GM19467 (cell line): ENCODE data around the gene PABPC1L.
"Not testable (repeated sequence)": the region's sequence is repeated elsewhere in the genome, so short reads cannot be mapped to it uniquely, and the experiment has no call there.

ENCODE experiments used
- ATAC-seq: cut with Tn5 transposase; IDR thresholded peaks from one replicate; pipeline ENCODE4 v1.9.1; 2021; ENCODE audit warnings: mild to moderate bottlenecking, moderate library complexity; ENCODE audit not compliant: unreplicated experiment

The PABPC1L gene

GRCh38 chr20:44909872-44910689 is at the start of gene PABPC1L:
Gene PABPC1L (plus strand): TSS chr20:44910060. CDS start chr20:44910144, 84 bp downstream.
- ATAC-seq, result peak; percentile 89

GRCh38 chr20:44861531-44862006 is 48.3 kb upstream of the PABPC1L start:
- ATAC-seq, result no peak

DNA sequence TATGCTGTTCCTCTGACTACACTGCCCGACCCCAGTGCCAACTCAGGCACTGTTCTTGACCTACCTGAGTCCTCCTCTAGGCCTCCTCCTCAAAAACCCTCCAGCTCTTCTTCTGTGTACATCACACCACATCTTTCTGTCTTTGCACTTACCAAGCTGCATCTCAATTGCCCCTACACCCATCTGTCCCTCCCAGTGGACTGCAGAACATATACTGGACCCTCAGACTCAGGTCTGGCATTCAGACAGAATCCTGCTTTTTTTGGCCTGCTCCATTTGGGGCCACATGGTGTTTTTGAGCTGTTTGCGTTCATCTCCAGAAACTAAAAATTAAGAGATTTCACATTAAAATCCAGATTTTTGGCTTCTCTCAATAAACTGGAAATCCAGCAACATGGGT is 47.6 kb upstream of the PABPC1L start:
- no peak for ATAC-seq

GRCh38 chr20:44863365-44864084 is 46.3 kb upstream of the PABPC1L start:
- not testable (repeated sequence) for ATAC-seq

DNA sequence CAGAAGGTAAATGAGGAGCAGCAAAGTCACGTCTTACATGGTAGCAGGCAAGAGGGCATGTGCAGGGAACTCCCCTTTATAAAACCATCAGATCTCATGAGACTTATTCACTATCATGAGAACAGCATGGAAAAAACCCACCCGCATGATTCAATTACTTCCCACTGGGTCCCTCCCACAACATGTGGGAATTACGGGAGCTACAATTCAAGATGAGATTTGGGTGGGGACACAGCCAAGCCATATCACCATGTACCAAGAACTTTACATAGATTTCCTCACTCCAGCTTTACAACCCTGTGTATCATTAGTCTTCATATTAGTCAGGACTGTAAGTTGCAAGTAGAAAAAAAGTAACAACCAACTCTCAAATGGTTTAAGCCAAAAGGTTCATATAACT is 45.4 kb upstream of the PABPC1L start:
- ATAC-seq, result not testable (repeated sequence)

DNA sequence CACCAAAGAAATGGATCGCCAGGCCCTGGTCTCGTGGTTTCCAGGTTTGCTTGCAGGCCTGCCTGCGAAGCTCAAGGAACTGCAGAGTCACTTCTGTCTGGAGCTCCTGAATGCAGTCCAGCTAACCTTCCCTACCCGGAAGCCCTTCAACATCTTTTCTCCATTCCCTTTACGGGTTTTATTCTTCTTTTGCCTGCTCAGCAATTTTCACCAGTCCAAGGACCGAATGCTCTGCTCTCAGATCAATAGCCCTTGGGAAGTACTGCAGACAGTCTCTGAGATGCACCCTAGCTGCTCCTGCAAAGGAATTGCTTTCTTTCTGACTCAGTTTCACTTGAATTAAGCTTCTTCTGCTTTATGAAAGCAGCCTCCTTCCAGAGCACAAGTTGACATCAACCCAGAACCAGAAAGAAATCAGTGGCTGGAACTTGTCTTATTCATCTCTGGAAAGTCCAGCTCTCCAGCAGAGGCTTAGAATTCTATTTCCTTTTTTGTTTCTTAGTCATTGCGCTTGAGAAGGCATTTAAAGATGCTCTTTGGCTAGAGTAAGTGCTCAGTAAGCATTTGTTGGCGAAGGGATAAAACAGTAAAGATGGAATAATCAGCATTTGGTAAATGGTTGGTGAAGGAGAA is 43.0 kb upstream of the PABPC1L start:
- no peak for ATAC-seq

DNA sequence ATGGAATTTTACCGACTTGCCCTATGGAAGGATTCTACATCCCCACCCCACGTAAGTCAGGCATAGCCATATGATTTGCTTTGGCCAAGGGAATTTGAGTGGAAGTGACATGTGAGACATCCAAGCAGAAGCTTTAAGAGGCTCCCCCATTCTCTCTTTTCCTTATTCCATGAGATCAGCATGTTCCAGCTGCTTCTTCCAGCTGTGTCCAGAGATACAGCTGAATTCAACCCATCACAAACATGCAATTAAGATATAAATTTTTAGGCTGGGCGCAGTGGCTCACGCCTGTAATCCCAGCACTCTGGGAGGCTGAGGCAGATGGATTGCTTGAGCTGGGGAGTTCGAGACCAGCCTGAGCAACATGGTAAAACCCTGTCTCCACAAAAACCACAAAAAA is 40.4 kb upstream of the PABPC1L start:
- no peak for ATAC-seq

GRCh38 chr20:44882360-44882759 is 27.5 kb upstream of the PABPC1L start:
- not testable (repeated sequence) for ATAC-seq

- no peak for ATAC-seq
Observed at GRCh38 chr20:44883214-44883902, 26.5 kb upstream of the PABPC1L start.

DNA sequence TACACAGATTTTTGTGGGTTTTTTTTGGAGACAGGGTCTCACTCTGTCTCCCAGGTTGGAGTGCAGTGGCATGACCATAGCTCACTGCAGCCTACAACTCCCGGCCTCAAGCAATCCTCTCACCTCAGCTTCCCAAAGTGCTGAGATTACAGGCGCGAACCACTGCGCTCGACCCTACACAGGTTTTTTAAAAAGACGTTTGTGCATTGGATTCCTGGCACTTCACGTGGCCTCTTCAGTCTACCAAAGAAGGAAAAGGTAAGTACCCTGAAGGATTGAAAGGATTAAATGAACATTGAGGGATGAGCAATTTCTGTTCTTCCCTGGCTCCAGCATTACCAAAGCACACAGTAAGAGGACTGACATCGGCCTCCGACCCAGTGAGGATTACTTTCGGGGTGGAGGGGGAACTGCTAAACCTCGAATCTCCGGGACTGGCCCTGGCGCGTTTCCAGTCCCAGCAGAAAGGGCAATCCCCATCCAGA is 24.9 kb upstream of the PABPC1L start:
- no peak for ATAC-seq

DNA sequence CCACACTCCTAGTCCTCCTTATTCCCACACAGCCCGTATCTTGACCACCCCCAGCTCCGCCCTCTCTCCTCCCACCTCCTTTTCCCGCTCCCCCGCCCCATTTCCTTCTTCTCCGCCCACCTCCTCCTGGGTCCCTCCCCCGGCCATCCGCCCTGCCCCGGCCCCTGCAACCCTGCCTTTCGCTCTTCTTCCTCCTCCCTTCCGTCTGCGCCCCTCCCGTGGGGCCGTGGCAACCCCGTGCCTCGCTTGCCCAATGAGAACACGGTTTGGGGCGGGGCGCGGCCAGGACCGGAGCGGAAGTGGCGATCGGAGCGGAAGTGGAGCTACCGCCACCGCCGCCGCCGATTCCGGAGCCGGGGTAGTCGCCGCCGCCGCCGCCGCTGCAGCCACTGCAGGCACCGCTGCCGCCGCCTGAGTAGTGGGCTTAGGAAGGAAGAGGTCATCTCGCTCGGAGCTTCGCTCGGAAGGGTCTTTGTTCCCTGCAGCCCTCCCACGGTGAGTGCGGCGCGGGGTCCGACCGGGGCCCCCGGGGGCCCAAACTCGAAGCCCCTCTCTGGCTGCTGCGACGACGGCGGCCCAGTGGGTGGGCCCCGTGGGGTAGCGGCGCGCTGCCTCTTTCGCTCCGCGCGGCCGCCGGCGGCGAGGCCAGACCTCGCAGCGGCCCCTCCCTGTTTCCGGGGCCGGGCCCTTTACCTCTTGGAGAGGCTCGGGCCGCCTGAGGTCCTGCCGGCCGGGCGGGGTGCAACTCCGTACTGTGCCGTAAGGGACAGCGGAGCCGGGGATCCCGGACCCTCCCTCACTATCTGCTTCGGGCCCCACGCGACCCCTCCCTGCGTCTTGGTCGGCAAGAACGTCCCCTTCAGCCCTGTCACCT is 24.2 kb upstream of the PABPC1L start, which contains the start of gene YWHAB:
Gene YWHAB (plus strand): TSS at position 314 of the 874 bp plus-strand sequence. CDS start 15,829 bp downstream, outside the sequence.
- peak; percentile 86 for ATAC-seq

GRCh38 chr20:44886266-44886651 is 23.6 kb upstream of the PABPC1L start:
- ATAC-seq, result no peak

- ATAC-seq, result no peak
Observed at GRCh38 chr20:44886828-44887227, 23.0 kb upstream of the PABPC1L start.

DNA sequence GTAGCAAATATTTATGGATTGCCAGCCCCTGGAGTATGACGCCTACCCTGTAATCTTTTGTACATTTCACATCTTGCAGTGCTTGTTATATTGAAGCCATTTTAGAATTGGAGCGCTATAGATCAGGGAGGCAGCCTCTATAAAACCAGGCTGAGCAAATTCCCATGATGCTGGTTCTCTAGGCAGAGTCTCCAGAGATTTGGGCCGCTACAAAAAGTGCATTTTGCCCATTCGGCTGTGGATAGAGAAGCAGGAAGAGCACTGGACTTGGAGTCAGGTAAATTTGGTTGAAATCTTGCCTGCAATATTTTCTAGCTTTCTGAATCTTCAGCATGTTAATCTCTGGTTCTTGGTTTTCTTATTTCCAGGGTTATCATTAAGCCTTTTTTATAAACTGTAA is 22.4 kb upstream of the PABPC1L start:
- ATAC-seq, result no peak

DNA sequence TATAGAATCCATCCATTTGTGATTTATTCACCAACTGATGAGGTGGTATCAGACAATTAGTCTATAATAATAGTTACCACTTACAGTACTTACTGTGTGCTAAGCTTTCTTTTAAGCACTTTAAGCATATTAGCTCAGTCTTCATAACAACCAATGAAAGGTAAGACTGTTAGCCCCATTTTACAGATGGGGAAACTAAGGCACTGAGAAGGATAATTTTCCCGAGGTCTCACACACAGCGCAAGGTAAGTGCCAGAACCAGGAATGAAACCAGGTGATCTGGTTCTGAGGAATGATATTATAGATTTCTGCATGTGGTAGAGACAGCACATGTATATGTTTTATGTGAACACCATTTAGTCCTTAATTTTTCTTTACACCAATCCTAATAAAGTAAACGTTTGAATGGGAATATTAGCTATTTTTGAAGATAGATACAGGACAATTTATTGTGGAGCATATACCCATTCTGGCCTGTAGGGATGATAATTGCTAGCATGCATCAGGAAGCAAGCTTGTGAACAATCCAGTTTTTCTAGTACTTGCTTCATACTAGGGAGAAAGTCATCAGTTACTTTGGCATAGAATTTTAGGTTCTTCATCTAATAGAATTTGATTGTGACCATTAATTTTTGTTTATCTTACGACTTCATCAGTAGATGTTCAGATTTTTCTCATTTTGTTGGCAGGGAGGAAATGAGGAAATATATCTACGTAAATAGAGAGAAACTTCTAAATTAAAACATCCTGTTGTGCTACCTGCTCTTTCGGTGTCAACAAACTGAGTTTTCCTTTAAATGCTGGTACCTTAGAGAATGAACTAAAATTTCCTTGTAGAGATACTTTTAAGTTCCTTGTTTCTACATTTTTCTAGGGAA is 21.4 kb upstream of the PABPC1L start:
- no peak for ATAC-seq

- ATAC-seq, result no peak
Observed at GRCh38 chr20:44891826-44892225, 18.0 kb upstream of the PABPC1L start.

DNA sequence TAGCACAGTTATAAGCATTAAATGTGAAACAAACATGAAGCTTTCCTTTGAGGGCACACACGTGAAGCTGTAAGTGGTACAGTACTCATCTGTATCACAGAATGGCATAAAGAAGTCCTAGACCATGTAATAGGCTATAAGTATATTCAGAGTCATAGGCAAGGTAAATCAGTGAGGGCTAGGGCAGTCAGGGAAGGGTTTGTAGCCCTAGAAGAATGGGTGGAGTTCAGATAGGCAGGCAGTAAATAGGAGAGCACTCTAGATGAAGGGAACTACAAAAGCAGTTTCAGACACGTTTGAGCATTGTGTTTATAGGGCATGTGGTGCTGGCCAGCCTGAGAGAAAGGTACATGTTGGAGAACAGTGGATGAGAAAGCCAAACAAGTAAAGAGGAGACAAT is 14.9 kb upstream of the PABPC1L start:
- no peak for ATAC-seq

DNA sequence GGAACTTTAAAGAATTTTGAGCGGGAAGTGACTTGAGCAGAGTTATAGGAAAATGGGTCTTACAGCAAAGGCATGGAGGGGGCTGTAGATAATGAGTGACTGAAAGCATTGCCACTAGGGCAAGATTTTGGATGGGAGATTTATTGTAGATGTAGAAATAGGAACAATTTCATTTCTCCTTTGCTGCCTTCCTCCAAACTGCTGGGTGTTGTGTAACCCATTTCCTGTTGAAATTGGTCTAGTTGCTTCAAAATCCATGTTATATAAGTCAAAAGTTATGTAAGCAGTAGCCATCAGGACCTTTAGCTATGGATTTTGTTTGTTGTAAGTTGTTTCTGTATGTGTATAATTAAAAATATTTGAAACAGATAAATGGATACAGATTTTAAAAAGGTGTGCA is 13.3 kb upstream of the PABPC1L start:
- no peak for ATAC-seq

- no peak for ATAC-seq
Observed at GRCh38 chr20:44897133-44897532, 12.7 kb upstream of the PABPC1L start.
